HuH-7.5 (cell line): ENCODE results near the gene GALNT9.
A peak's percentile ranks its signal among the peaks of the same experiment; 100 is the strongest.

Experiments used
- DNase-seq: peaks from one replicate; pipeline ENCODE4 v3.0.0; 2011; ENCODE audit warnings: low spot score

GALNT9 gene

DNA sequence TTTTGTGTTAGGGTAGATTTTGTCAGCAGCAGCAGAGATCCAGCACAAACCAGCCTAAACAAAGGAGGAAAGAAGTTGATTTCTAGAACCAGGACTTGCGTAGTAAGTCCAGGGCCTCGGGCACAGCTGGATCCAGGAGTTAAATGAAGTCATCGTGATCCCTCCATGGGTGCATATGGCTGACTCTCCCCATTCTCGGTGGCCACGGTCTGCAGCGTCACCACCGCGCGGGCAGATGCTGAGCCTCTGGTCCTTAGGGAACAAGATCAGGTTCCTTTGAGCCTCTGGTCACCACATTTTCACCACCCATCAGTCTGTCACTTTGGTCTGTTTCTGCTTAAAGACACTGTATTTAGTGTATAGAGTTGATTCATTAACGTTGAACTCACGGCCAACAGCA is 14.8 kb upstream of the GALNT9 start:
- no peak for DNase-seq

DNA sequence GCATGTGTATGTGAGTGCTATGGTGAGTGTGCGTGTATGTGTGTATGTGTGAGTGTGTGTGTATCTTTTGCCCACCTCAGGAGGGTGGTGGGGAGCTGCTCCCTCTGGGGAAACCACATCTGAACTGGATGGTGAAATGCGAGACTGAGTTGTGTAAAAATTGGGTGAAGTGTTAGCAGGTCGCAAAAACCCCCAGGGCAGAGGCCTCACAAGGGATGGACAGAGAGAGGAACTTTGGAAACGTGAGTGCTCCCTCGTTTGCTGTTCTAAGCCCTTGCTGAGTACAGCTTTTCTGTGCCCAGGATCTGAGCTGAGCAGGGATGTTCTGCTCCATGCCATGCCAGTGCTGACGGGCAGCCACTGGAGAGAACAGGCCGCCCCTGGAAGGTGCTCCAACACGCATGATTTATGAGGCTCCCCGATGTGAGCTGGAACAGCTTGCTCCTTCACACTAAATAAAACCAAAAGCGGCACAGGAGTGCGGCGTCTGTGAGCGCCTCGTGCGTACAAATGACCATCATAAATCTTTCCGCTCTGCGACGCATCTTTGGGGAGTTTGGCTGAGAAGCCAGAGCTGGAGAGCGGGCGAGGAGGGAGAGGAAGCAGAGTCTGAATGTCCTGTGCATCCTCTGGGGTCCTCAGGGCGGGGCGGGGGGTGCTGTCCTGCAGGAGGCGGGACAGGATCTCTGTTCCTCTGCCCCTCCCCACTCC is 14.1 kb upstream of the GALNT9 start:
- DNase-seq: no peak

DNA sequence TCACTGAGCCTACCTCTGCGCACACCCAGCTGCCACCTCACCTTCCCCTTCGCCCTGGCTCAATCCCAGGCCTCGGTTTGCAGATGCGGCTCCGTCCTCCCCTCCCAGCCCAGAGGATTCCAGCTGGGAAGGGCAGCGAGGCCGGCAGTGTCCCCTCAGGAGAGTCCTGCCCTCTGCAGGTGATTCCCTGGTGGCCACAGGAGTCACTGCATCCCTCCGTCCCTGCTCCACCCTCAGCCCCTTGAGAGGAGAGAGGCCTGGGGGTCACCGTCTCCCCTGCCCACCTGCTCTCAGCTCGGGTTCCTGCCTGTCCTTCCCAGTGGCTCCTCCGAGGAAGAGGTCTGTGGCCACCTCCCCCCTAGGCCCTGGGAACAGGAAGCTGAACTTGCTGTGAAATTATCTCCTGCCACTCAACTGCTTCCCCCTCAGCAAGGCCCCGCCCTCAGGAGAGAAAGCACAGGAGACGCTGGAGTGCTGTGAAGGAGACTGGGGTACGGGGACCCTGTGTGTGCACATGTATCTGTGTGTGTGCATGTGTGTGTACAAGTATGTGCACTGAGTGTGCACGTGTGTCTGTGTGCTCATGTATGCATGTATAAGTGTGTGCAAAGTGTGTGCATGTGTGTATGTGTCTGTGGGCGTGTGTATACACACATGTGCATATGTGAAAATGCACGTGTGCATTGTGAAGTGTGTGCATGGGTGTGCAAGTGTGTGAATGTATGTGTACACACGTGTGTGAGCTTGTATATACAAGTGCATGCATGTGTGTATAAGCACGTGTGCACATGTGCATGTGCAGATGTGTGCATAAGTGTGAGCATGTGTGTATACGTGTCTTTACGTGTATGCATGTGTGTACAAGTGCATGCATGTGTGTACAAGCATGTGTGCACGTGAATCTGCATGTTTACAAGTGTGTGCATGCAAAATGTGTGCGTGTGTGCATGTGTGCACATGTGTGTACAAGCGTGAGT is 13.2 kb upstream of the GALNT9 start:
- peak; percentile 81 for DNase-seq

DNA sequence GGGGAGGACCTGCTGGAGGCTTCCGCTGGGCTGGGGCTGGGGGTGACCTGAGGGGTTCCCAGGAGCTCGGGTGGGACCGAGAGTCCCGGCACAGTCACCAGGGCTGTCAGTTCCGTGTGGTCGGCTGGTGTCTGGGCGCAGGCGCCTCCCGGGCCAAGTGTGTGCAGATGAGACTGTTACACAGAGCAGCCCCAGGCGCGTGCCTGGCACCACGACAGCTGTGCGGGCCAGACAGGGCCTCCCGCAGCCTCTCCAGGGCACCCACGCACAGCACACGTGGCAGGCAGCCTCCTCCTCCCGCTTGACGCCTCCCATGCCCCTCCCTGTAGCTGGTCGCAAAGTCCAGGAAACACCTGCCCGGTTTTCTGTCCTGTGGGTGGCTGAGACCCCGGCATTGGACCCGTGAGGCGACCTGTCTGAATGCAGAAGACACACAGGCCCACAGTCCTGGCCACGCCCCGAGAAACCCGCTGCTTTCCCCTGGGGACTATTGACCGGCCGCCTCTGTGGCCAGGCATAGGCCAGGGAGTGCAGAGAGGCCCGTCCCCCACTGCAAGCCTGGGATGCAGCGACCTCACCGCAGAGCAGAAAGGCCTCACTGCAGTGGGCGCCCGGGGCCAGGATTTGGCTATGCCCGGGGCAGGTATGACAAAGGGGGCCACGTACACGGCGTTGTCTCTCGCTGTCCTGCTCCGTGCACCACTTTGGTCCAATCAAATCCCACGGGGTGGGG is 12.1 kb upstream of the GALNT9 start:
- DNase-seq: no peak

DNA sequence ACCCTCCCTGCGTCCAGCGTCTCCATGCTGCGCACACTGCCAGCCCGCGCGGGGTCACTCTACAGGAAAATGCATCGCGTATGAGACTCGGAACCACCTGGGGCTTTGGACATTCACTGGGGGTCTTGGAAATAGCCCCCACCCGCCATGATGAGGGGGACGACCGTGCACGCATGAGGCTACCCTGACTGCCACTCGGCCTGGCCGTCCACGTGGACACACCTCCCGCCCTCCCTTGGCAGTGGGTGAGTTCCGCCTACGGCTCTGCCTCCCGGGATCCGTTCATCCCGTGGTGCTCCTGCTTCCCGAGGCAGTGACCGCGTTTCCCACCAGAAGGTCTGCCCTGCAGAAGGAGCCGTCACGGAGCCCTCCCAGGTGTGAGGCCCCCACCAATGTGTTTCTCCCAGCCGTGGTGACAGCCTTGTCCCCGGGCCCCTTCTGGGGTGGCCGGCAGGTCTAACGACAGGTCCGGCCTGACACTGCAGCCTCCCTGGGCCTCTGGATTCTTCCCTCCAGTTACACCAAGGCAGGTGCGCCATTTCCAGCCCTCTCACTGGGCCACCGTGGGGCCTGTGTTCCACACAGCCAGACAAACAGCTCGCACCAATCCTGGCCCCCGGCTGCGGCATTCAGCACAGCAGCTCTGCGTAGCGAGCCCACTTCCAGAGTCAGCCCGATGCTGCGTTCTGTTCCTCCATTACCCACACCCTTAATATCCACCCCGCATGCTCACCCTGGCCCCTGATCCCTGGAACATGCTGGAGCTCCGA is 11.1 kb upstream of the GALNT9 start:
- DNase-seq: no peak

DNA sequence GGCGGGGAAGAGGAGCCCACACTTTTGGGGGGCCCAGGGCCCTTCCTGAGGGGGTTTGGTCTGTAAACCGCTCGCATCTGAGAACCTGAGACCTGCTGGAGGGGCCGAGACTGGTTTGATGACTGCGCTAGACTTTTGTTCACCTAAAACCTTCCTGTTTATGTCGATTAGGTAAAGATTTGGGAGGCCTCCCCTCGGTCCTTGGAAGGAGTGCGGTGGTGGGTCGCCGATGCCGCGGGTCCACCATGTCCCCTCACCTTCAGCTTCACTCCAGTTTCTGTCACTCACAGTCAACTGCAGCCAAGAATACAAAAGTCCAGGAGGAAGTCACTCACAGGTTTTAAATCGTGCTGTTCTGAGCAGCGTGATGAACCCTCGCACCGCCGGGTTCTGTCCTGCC is 10.5 kb upstream of the GALNT9 start:
- no peak for DNase-seq

DNA sequence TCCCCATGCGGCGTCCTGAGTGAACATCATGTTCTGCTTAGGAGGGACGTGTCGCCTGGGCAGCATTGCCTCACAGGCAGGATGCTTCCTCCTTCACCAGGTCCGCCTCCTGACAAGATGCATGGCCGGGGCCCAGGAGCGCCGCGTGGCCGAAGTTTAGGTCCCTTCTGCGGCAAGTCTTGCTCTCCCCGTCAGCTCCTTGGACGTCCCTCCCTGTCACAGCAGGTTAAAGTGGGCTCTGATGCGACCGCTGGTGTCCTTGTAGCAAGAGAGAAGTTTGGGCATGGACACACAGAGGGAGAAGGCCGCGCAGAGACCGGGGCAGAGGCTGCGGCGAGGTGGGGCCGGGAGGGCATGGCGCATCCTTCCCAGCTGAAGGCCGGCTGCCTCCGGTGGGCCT is 9.4 kb upstream of the GALNT9 start:
- no peak for DNase-seq

DNA sequence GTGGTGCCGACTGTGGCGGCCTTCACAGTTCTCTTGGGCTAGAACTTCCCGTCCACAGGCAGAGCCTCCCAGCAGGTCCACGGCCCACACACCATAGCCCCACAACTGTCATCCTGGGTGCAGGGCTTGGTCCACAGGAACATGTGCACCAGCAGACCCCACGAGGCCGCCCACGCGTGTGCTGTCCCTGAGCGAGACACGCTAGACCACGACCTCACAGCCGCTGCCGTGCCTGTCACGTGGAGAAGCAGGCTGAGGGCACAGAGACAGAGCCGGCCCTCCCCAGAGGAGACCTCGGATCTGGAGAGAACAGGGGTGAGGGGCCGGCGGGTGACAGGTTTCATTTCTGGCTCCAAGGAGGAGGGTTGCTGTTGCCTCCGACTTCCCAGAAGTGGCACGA is 8.9 kb upstream of the GALNT9 start:
- DNase-seq: no peak

DNA sequence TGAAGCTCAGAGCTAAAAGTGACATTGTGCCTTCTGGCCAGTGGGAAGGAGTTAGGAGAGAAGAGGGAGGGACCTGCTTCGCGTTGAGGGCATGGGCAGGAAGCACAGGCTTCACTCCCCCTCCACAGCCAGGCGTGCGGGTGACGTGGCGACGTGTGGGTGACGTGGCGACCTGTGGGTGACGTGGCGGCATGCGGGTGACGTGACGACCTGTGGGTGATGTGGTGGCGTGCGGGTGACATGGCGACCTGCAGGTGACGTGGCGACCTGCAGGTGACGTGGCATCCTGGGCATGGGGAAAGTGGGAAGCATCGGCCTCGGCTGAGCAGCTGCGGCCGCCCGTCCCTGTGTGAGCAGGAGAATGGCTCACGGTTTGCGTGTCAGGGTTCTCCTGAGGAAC is 8.2 kb upstream of the GALNT9 start:
- DNase-seq: no peak

DNA sequence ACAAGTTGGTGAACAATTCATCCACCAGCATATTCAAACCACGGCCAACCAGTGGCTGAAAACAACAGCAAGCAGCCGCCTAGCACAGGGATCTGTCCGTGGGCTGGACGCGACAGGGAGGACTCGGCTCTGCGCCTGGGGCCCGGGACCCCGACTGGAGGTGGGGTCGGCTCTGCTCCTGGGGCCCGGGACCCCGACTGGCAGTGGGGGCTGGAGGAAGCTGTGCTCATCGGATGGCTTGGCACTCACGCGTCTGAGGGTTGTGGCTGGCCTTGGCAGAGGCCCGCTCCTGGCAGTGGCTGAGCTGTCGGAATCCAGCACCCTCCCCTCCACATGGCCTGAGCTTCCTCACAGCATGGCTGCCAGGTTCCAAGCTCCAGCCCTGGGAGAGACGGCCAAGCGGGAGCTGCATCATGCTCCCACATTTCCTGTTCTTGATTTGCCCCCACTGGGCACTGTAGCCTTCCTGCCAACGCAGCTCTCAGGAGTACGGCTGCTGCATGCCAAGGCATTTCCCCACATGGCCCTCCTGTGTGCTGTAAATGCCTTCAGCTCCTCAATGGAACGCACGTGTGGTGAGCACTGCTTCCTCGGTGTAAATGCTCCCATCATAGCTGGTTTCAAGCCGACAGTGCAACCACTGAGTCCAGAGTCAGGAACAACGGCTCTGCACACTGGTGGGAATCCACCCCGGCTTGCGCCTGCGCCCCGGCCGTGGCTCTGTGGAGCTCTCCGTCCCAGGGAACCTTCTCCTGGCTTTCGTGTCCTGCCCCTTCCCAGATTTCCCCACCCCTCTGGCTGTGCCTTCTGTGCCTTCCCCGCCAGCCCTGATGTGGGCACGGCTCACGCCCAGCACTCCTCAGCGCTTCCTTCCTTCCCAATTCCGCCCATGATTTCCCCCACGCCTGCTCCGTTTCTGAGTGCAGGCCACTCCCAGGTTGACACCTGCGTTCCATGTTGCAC is 7.3 kb upstream of the GALNT9 start:
- no peak for DNase-seq

DNA sequence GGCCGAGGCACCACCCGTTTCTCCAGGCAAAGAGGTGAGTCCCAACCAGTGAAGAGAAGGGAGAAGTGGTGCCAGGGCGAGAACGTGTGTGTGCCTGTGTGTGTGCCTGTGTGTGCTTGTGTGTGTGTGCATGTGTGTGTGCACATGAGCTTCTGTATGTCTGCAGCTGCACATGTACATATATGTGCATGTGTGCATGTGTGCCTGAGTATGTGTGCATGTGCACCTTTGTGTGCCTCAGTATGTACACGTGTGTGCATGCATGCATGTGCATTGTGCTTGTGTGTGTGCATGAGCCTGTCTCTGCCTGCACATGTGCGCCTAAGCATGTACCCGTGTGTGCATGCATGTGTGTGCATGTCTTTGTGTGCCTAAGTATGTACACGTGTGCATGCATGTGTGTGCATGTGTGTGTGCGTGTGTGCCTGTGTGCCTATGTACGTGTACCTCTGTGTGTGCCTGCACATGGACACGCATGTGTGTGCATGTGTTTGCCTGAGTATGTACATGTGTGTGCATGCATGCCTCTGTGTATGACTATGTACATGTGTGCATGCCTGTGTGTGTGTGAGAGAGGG is 5.9 kb upstream of the GALNT9 start:
- DNase-seq: no peak

DNA sequence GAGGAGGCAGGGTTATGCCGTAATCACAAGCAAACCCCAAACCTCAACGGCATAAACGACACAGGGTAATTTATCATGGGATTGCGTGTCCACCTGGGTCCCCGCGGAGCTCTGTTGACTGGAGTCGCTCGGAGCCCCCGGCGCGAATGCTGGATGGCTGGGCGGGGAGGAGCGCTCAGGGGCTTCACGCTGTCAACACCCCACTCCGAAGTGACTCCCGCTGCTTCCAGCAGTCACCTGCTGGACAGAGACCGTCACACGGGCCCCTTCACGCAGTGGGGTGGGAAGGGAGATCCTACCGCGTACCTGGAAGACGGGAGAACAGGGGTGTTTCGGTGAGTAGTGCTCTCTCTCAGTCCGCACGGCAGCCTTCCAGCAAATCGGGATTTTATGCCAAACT is 4.4 kb upstream of the GALNT9 start:
- DNase-seq: no peak

DNA sequence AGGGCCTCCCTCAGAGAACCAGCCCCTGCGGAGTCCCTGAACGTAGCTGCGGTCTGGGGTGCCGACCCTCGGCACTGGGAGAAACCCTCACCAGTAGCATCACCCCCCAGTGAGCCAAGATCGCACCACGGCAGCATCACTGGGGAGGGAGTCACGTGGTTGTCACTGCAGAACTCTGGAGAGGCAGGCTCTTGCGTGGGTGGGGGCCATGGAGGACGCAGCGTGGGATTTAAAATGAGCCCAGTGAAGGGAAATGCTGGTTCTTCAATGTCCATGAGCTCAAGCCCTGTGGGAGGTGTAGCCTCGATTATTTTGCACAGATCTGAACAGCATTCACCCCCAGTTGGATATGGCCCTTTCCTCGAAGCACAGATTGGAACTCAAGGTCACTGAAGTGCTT is 3.9 kb upstream of the GALNT9 start:
- no peak for DNase-seq

DNA sequence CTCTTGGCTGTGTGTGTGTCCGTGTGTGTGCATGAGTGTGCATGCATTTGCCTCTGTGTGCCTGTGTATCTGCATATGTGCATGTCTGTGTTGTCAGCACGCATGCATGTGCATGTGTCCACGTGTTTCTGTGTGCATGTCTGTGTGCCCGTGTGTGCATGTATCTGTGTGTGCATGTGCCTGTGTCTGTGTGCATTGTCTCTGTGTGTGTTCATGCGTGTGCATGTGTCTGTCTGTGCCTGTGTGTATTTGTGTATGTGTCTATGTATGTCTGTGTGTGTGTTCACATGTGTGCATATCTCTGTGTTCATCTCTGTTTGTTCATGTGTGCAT is 1.1 kb upstream of the GALNT9 start:
- no peak for DNase-seq

DNA sequence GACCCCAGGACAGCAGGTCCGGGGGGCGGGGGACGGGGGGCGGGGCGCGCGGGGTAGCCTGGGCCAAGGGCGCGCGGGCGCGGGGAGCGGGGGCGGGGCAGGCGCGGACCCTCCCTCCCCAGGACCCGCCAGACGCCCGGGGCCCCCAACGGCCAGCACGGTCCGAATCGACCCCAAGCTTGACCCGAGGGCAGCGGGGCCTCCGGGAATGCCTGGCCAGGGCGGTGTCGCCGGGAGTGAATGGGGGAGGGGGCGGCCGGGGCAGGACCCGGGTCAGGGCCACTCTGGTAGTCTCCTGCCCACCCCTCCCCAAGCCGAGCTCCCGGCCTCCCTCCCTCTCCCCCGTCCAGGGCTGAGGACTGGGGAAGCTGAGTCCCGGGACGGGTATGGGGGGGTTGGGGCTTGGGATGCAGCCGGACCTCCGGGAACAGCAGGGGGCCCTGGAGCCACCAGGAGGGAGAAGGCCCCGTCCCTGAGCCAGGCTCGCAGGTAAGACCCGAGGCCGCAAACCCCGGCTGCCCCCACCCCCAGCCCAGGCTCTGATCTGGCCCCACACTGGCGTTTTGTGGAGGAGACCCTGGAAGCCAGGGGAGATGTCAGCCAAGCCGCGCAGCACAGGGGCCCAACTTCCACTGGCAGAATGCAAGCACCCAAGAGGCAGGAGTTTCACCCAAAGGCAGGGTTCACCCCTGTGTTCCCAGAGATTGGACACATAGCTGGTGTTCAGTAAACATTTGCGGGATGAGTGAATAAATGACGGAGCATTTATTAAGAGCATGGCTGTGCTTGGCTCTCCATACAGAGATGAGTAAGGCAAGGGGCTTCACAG is 545 bp upstream of the GALNT9 start:
- DNase-seq: no peak

DNA sequence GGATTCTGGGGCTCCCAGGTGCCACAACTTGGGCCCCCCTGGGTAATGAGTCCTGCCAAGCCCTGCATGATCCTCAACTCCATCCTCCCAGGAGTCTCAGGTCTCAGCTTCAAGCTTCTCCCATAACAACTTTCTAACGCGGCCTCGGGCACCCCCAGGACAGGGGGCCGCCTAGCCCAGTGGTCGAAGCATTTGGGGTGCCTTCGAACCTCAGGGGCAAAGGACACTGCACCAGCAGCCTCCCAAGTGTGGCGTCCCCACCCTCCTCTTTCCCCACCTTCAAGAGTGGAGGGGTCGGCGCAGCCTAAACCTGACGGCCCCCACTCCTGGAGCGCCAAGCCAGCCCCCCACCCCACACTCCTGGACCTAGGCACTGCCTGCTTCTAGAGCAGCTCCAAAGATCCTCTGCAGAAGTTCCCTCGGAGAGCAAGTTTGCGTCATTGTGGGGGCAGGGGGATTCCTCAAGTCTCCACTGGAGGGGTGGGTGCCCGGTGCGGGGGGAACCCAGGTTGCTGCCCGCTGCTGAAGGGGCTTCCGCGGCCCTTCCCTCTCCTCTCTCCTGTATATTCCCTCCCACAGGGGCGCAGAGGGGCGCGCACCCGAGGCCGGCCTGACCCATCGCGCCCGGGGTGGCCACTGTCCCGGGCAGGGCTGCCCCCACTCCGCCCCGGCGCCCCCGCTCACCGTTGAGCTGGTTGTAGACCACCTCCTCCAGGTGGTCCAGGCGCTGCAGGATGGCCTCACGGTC is 933 bp downstream of the GALNT9 start:
- DNase-seq: no peak

DNA sequence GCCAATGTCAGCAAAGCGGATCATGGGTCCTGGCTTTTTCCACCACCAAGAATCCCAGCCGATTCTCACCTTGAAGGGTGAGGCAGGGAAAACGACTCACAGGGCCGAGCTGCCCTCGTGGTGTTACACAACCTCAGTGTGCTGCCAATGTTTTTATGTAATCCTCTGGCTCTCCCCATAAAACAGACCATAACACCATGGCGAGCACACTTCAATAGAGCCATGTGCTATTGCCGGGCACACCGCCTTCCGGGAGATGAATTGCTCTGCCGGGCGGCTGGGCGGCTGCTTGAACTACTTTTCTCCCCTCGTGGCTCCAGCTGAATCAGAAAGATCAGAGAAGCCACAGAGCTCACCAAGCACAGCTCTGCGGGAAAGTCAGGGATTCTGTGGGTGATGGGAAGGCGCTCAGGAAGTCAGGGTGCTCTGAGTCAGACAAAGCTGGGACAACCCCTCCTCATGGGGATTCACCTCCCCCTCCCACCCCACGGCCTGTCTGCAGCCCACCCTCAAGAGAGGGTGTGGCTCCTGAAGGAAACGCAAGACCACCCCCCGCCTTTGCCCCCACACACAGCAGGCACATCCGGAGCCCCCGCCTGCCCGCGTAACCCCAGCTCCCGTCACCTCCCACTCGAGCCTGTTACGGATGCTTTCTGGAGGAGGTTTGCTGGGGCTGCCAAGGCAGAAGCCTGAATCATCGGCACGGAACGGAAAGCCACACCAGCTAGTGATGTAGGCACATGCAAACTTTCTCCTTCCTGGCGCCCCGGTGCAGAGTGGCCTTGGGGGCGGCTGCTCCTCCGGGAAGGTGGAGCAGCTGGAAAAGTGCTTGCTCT is 1.8 kb downstream of the GALNT9 start:
- DNase-seq: no peak

DNA sequence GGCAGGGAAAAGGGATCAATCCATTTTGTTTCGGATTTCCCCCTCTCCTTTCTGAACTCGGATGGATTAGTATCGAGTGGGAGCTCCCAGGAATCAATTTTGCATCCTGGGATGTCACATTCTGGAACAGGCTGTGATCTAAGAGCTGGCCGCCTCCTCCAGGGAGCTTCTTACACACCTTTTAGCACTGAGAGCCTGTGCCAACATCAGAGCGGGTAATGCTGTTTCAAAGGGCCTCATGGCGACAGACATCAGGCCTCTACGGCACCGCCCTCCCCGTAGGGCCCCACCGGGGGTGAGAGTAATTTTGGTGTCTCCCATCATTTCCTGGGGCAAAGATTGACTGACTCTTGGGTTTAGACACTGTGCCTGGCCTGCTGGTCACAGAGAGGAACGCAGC is 2.7 kb downstream of the GALNT9 start:
- no peak for DNase-seq
